Occipital lobe (tissue), 2 donors: ENCODE results near the gene DBH. TPM values are rescaled to one million over a fixed set of nuclear protein-coding genes. Genes with fewer than 3 reads are reported as not detected.

Experiments
- DNase-seq: peaks from one replicate; lab custom pipeline; 2025; lab: John Stamatoyannopoulos, UW
- total RNA-seq: library from RNA; depleted of rRNA; stranded (reverse); fragments of >200 nt; gene quantifications from one replicate; pipeline ENCODE4 v1.2.3, GENCODE V29; 2014

Gene DBH
- total RNA-seq, 1 donor from 2014 or later, result not detected

- no peak for DNase-seq
Observed at GRCh38 chr9:133604214-133604613, 31.9 kb upstream of the DBH start.

GRCh38 chr9:133604856-133605255 is 31.3 kb upstream of the DBH start:
- DNase-seq, result no peak

GRCh38 chr9:133605446-133605845 is 30.7 kb upstream of the DBH start:
- DNase-seq, result no peak

GRCh38 chr9:133605856-133606707 is 30.1 kb upstream of the DBH start:
- no peak for DNase-seq

- DNase-seq, result no peak
Observed at GRCh38 chr9:133606708-133607025, 29.5 kb upstream of the DBH start.

GRCh38 chr9:133607381-133607780 is 28.8 kb upstream of the DBH start:
- no peak for DNase-seq

GRCh38 chr9:133607976-133608375 is 28.2 kb upstream of the DBH start:
- no peak for DNase-seq

GRCh38 chr9:133608382-133608781 is 27.8 kb upstream of the DBH start:
- DNase-seq, result no peak

- no peak for DNase-seq
Observed at GRCh38 chr9:133608889-133609288, 27.3 kb upstream of the DBH start.

- DNase-seq, result peak; percentile 25
Observed at GRCh38 chr9:133609311-133610098, 26.7 kb upstream of the DBH start, which contains the start of gene FAM163B. TSS of gene FAM163B (minus strand) at chr9:133609389. CDS start at chr9:133580223, 29,166 bp downstream.

GRCh38 chr9:133610845-133611244 is 25.3 kb upstream of the DBH start:
- DNase-seq, result no peak

GRCh38 chr9:133612051-133612450 is 24.1 kb upstream of the DBH start:
- DNase-seq, result no peak

- no peak for DNase-seq
Observed at GRCh38 chr9:133612816-133613215, 23.3 kb upstream of the DBH start.

GRCh38 chr9:133613432-133613831 is 22.7 kb upstream of the DBH start:
- DNase-seq, result no peak

GRCh38 chr9:133614056-133614455 is 22.1 kb upstream of the DBH start:
- no peak for DNase-seq

- DNase-seq, result no peak
Observed at GRCh38 chr9:133614678-133615077, 21.5 kb upstream of the DBH start.

GRCh38 chr9:133615186-133615585 is 21.0 kb upstream of the DBH start:
- DNase-seq, result no peak

- DNase-seq, result no peak
Observed at GRCh38 chr9:133615606-133616188, 20.5 kb upstream of the DBH start.

GRCh38 chr9:133616643-133617405 is 19.3 kb upstream of the DBH start:
- DNase-seq, result no peak

GRCh38 chr9:133618726-133619125 is 17.4 kb upstream of the DBH start:
- DNase-seq, result no peak

GRCh38 chr9:133619791-133620190 is 16.4 kb upstream of the DBH start:
- no peak for DNase-seq
